Measurements from ENCODE around the gene SANBR.
A peak's percentile ranks its signal among the peaks of the same experiment; 100 is the strongest.

DNA sequence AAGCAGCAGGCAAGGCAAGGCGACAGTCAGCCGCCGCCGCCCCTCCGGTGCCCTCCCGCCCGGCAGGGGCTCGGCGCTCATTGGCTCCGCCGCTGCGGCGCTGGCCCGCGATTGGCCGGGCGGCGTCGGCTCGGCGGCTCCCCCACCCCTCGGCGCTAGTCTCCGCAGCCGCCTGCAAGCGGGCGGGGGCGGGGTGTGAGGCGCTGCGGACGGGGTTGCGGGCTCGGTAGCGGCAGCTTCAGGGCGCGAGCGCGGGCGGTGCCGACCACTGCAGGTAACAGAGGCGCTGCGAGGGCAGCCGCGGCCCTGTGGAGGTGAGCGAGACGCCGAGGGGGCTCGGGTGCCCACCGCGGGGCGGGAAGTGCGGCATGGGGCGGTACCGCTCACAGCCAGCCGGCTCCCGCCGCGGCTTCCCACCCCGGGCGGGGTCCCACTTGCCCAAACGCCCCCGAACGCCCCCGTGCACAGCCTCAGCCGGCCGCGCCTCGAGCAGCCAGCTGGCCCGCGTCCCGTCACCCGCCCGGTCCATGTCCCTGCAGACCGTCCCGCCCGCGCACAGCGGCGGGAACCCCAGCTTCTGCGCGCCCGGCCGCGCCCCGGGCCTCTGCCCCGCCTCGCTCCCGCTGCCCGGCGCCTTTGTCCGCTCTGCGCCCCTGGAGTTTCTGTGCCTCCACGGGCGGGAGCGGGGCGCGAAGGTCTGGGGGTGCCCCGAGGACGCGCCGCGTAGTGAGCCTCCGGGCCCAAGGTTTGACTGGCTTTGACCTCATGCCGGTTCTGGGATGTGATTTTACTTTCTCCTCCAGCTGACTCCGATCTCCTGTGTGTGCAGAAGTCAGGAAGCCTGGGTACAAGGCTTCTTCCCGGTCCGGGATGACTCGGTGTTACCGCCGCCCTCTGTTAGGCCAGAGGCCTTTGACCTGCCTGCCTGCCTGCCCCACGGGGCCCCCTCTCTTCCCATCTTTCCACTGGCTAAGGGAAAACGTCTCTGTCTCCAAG lies at the start of gene SANBR:
- TF ChIP-seq, protein P1, sequence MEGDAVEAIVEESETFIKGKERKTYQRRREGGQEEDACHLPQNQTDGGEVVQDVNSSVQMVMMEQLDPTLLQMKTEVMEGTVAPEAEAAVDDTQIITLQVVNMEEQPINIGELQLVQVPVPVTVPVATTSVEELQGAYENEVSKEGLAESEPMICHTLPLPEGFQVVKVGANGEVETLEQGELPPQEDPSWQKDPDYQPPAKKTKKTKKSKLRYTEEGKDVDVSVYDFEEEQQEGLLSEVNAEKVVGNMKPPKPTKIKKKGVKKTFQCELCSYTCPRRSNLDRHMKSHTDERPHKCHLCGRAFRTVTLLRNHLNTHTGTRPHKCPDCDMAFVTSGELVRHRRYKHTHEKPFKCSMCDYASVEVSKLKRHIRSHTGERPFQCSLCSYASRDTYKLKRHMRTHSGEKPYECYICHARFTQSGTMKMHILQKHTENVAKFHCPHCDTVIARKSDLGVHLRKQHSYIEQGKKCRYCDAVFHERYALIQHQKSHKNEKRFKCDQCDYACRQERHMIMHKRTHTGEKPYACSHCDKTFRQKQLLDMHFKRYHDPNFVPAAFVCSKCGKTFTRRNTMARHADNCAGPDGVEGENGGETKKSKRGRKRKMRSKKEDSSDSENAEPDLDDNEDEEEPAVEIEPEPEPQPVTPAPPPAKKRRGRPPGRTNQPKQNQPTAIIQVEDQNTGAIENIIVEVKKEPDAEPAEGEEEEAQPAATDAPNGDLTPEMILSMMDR (IDR thresholded peaks at IDR 0.05; ENCODE audit: low read depth, low read length, poor library complexity, severe bottlenecking), result peak; percentile 14
- no peak for TF ChIP-seq EZH2phosphoT487 (IDR thresholded peaks at IDR 0.05; ENCODE audit: borderline replicate concordance, low read length)
